AG04450 (cell line): ENCODE results near the gene SLC12A7. TPM values are rescaled to one million over a fixed set of nuclear protein-coding genes. Genes with fewer than 3 reads are reported as not detected.

ENCODE experiments used
- CTCF ChIA-PET: fragments of 300-600, 350-600 bp; formaldehyde crosslinking; extraction: SDS; loops from one replicate; lab custom pipeline; 2022; ENCODE audit warnings: antibody characterized with exemption, inconsistent platforms; lab: Charles Lee
- POLR2A ChIA-PET: fragments of 350-600 bp; formaldehyde crosslinking; extraction: SDS; loops from one replicate; lab custom pipeline; 2021; ENCODE audit warnings: antibody characterized with exemption, inconsistent platforms; lab: Yijun Ruan, JAX
- DNase-seq: peaks from one replicate; pipeline ENCODE4 v3.0.0-alpha.2; 2011; ENCODE audit warnings: low read depth, low spot score
- H3K27ac ChIP-seq: one replicate; pipeline ENCODE4 v1.5.1; 2012; ENCODE audit warnings: low read depth, low read length, control low read depth
- H3K27me3 ChIP-seq: one replicate; pipeline ENCODE4 v1.6.0; 2012; ENCODE audit warnings: low read length; ENCODE audit not compliant: control insufficient read depth, insufficient read depth
- H3K4me3 ChIP-seq: 2 replicates; pipeline ENCODE4 v1.5.1; 2011; ENCODE audit warnings: mild to moderate bottlenecking, low read depth, low read length, control low read depth
- H3K9me3 ChIP-seq: 2 replicates; pipeline ENCODE4 v1.5.1; 2012; ENCODE audit warnings: low read length; ENCODE audit not compliant: control insufficient read depth, insufficient read depth
- polyA plus RNA-seq: library from polyadenylated mRNA; depleted of rRNA; stranded (reverse); fragments of >200 nt; gene quantifications from 2 replicates; pipeline ENCODE4 v1.2.3, GENCODE V29; 2011
- TF ChIP-seq, protein P1 (sequence below): IDR thresholded peaks from 2 replicates; pipeline ENCODE4 v1.5.1; 2011; ENCODE audit warnings: low read depth, low read length, control low read depth, inconsistent platforms

SLC12A7 gene
- polyA plus RNA-seq, 1 experiment, result 0.56 TPM

DNA sequence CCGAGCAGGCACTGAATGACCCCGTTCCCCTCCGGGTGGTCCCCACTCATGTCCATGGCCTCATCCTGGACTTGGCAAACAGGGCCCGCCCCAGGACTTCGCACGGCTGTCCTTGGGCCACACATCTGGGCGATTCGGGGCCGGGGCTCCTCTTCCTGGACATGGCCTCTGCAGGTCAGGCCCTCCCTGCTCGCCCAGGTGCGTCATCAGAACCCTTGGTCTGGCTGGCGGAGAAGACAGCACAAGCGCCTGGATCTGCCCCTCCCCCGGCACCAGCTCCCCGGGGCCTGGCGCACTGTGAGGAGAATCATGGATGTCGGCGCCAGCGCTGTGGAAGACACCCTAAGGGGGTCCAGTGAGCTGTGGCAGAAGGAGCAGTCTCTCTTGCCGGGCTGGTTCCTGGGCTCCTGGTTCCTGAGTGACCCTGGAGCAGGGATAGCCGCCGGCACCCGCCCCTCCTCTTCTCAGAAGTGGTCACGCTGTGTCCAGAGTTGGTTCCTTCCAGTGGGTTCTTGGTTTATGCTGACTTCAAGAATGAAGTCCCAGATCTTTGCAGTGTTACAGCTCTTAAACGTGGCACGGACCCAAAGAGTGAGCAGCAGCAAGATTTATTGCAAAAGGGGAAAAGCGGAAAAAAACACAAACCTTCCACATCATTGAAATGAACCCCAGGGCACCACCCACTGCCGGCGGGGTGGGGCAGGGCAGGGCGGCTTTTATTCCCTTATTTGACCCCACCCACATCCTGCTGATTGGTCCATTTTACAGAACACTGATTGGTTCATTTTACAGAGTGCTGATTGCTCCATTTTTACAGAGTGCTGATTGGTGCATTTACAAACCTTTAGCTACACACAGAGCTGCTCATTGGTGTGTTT is 25.9 kb upstream of the SLC12A7 start:
- POLR2A ChIA-PET, result no interaction called here
- peaks cover 4% of the 10 kb centered on the region for H3K27me3 ChIP-seq
- DNase-seq, result no peak
- no peak overlapping the region for H3K27ac ChIP-seq
- no peak overlapping the region for H3K4me3 ChIP-seq
- CTCF ChIA-PET, result interaction anchor here (1.0 kb wide), 1 partner anchor 214 kb away, joined by 3 read pairs; no protein-coding TSS in a partner anchor
- peaks cover 20% of the 10 kb centered on the region; the same call in 1 of the 2 replicates for H3K9me3 ChIP-seq
- TF ChIP-seq, protein P1, sequence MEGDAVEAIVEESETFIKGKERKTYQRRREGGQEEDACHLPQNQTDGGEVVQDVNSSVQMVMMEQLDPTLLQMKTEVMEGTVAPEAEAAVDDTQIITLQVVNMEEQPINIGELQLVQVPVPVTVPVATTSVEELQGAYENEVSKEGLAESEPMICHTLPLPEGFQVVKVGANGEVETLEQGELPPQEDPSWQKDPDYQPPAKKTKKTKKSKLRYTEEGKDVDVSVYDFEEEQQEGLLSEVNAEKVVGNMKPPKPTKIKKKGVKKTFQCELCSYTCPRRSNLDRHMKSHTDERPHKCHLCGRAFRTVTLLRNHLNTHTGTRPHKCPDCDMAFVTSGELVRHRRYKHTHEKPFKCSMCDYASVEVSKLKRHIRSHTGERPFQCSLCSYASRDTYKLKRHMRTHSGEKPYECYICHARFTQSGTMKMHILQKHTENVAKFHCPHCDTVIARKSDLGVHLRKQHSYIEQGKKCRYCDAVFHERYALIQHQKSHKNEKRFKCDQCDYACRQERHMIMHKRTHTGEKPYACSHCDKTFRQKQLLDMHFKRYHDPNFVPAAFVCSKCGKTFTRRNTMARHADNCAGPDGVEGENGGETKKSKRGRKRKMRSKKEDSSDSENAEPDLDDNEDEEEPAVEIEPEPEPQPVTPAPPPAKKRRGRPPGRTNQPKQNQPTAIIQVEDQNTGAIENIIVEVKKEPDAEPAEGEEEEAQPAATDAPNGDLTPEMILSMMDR, result no peak

DNA sequence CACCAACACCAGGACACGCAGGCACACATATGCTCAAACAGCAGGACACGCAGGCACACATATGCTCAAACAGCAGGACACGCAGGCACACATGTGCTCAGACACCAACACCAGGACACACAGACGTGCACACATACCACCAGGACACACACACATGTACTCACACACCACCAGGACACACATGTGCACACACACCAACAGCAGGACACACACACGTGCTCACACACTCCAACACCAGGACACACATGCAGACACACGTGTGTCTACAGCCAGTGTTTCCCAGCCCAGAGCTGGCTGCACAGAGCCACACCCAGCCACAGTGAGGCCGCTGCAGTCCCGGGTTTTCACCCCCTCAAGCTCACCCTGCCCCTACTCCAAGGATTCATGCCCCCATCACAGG is 25.0 kb upstream of the SLC12A7 start:
- CTCF ChIA-PET, result no interaction called here
- POLR2A ChIA-PET, result interaction anchor here (0.7 kb wide), 1 partner anchor 676 kb away, joined by 3 read pairs; no protein-coding TSS in a partner anchor
- Histone ChIP-seq H3K27ac (no peak overlapping the region), H3K9me3 (peaks cover 20% of the 10 kb centered on the region; the same call in 1 of the 2 replicates), H3K27me3 (peaks cover 4% of the 10 kb centered on the region), H3K4me3 (no peak overlapping the region)
- no peak for DNase-seq
- TF ChIP-seq, protein P1, result no peak

DNA sequence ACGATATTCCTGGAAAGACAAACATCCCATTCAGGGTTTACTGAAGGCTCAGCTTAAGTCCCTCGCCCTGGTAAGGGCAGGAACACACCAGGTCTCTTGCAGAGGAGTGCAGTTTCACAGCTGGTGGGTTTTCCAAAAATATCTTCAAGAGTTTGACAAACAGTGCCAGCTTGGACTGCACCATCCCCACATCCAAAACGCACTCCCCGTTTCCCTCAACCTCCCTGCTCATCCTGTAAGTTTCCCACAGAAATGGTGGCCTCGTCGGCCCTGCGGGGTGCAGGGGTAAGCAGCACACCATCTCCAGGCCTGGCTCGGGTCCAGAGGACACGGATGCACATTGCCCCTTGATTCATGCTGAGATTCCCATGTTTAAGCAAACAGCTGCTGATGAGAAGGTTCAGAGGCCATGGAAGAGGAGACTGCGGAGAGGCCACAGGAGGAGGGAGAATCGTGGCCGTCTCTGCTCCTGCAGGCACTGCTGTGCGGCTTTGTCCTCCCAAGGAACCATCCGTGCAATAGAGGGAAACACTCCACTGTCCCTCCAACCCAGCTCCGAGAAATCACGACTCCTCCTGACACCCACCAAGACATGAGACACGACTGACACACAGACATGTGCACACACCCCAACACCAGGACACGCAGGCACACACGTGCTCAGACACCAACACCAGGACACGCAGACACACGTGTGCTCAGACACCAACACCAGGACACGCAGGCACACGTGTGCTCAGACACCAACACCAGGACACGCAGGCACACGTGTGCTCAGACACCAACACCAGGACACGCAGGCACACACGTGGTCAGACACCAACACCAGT is 24.0 kb upstream of the SLC12A7 start:
- Histone ChIP-seq H3K9me3 (peaks cover 20% of the 10 kb centered on the region; the same call in 1 of the 2 replicates), H3K27ac (no peak overlapping the region), H3K4me3 (no peak overlapping the region), H3K27me3 (peaks cover 4% of the 10 kb centered on the region)
- CTCF ChIA-PET, result interaction anchor here (1.2 kb wide), 1 partner anchor 202 kb away, joined by 3 read pairs; no protein-coding TSS in a partner anchor
- POLR2A ChIA-PET, result no interaction called here
- DNase-seq, result no peak
- TF ChIP-seq, protein P1, result no peak

DNA sequence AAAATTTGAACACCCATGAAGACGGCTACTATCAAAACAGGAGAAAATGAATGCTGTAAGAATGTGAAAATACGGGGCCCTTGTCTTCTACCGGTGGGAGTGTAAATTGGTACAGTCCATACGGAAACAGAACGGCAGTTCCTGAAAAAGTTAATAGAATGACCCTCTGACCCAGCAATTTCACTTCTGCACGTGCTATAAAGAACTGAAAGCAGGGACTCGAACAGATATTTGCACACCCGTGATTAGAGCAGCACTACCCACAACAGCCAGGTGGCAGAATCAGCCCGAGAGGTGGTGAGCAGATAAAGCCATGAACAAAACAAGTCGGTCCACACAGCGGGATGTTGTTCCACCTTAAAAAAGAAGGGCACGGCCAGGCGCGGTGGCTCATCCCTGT is 22.6 kb upstream of the SLC12A7 start:
- POLR2A ChIA-PET, result no interaction called here

More for the DNA sequence above, 22.6 kb upstream of the SLC12A7 start:
- Histone ChIP-seq H3K4me3 (no peak overlapping the region), H3K9me3 (peaks cover 20% of the 10 kb centered on the region; the same call in 1 of the 2 replicates), H3K27me3 (peaks cover 4% of the 10 kb centered on the region), H3K27ac (no peak overlapping the region)
- CTCF ChIA-PET, result no interaction called here
- no peak for DNase-seq
- TF ChIP-seq, protein P1, result no peak
